ENCODE measurements around the gene SV2A. TPM values are rescaled to one million over a fixed set of nuclear protein-coding genes. Genes with fewer than 3 reads are reported as not detected.

The SV2A gene
- total RNA-seq, 1 experiment from 2014 or later = 47.1 TPM

- TF ChIP-seq SP1 (CRISPR knock-in tag; conservative IDR thresholded peaks at IDR 0.05) (no peak), RORB (CRISPR knock-in tag; IDR thresholded peaks at IDR 0.05) (no peak), TEAD4 (CRISPR knock-in tag; IDR thresholded peaks at IDR 0.05) (no peak)
Observed at GRCh38 chr1:149915429-149916192, 2.0 kb downstream of the SV2A start (continued).

DNA sequence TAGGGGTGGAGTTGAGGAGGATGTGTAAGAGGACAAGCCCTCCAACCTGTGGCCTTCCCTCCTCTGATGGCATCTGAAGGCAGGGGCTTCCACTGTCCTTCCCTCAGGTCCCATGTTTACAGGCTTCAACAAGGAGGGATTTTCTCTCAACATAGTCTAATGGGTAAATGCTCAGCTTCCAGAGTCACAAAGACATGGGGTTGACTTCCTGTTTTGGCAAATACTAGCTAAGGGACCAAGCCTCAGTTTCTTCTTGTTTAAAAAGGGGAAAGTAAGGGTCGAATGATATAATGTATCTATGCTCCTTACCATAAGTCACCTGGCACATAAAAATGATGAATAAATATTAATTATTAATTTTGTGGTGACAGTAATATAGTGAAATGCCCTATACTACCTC is 3.1 kb downstream of the SV2A start:
- TF ChIP-seq PRRX2 (CRISPR knock-in tag; IDR thresholded peaks at IDR 0.05) (no peak), E2F5 (CRISPR knock-in tag; IDR thresholded peaks at IDR 0.05) (no peak), JAZF1 (CRISPR knock-in tag; IDR thresholded peaks at IDR 0.05) (no peak), ZMAT4 (CRISPR knock-in tag; IDR thresholded peaks at IDR 0.05) (no peak), CREB1 (CRISPR knock-in tag; IDR thresholded peaks at IDR 0.05) (no peak), EMX1 (CRISPR knock-in tag; IDR thresholded peaks at IDR 0.05) (no peak), TEAD4 (CRISPR knock-in tag; IDR thresholded peaks at IDR 0.05) (no peak), MXD4 (CRISPR knock-in tag; IDR thresholded peaks at IDR 0.05; ENCODE audit: borderline replicate concordance) (no peak), FOXJ3 (CRISPR knock-in tag; IDR thresholded peaks at IDR 0.05; ENCODE audit: borderline replicate concordance) (no peak), NR2C2 (CRISPR knock-in tag; IDR thresholded peaks at IDR 0.05) (no peak), SOX15 (CRISPR knock-in tag; IDR thresholded peaks at IDR 0.05) (no peak), HMGA2 (CRISPR knock-in tag; IDR thresholded peaks at IDR 0.05) (no peak), ATF6 (CRISPR knock-in tag; IDR thresholded peaks at IDR 0.05) (no peak), AFF4 (CRISPR knock-in tag; IDR thresholded peaks at IDR 0.05; ENCODE audit: borderline replicate concordance) (no peak), ZNF219 (CRISPR knock-in tag; IDR thresholded peaks at IDR 0.05; ENCODE audit: borderline replicate concordance) (no peak)
- TF ChIP-seq, protein P1, sequence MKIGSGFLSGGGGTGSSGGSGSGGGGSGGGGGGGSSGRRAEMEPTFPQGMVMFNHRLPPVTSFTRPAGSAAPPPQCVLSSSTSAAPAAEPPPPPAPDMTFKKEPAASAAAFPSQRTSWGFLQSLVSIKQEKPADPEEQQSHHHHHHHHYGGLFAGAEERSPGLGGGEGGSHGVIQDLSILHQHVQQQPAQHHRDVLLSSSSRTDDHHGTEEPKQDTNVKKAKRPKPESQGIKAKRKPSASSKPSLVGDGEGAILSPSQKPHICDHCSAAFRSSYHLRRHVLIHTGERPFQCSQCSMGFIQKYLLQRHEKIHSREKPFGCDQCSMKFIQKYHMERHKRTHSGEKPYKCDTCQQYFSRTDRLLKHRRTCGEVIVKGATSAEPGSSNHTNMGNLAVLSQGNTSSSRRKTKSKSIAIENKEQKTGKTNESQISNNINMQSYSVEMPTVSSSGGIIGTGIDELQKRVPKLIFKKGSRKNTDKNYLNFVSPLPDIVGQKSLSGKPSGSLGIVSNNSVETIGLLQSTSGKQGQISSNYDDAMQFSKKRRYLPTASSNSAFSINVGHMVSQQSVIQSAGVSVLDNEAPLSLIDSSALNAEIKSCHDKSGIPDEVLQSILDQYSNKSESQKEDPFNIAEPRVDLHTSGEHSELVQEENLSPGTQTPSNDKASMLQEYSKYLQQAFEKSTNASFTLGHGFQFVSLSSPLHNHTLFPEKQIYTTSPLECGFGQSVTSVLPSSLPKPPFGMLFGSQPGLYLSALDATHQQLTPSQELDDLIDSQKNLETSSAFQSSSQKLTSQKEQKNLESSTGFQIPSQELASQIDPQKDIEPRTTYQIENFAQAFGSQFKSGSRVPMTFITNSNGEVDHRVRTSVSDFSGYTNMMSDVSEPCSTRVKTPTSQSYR (CRISPR knock-in tag; IDR thresholded peaks at IDR 0.05) = no peak
- no peak overlapping the region for H3K27ac Mint-ChIP-seq
- H3K9me3 Mint-ChIP-seq = no peaks in the 10 kb centered on the region
- ATAC-seq (no peak), DNase-seq (ENCODE audit: low spot score) (no peak)
- CTCF ChIA-PET = no interaction called here
- H3K36me3 Mint-ChIP-seq = peaks cover 15% of the 10 kb centered on the region
- H3K4me1 Mint-ChIP-seq = peaks cover 23% of the 10 kb centered on the region
- no peaks in the 10 kb centered on the region for H3K27me3 Mint-ChIP-seq (ENCODE audit: low read depth)
- H3K4me3 Mint-ChIP-seq = no peak overlapping the region
- POLR2A ChIA-PET = interaction anchor here (1.4 kb wide), 1 partner anchor 27 kb away, joined by 5 read pairs; a partner anchor contains a TSS
